NCI-H146 treated with DMSO at 0.1 percent for 48 hours (cell line): ENCODE measurements around the gene ROR2.

Experiments used
- DNase-seq: peaks from one replicate; lab custom pipeline; 2025; ENCODE audit not compliant: unreplicated experiment; lab: John Stamatoyannopoulos, UW

The ROR2 gene

DNA sequence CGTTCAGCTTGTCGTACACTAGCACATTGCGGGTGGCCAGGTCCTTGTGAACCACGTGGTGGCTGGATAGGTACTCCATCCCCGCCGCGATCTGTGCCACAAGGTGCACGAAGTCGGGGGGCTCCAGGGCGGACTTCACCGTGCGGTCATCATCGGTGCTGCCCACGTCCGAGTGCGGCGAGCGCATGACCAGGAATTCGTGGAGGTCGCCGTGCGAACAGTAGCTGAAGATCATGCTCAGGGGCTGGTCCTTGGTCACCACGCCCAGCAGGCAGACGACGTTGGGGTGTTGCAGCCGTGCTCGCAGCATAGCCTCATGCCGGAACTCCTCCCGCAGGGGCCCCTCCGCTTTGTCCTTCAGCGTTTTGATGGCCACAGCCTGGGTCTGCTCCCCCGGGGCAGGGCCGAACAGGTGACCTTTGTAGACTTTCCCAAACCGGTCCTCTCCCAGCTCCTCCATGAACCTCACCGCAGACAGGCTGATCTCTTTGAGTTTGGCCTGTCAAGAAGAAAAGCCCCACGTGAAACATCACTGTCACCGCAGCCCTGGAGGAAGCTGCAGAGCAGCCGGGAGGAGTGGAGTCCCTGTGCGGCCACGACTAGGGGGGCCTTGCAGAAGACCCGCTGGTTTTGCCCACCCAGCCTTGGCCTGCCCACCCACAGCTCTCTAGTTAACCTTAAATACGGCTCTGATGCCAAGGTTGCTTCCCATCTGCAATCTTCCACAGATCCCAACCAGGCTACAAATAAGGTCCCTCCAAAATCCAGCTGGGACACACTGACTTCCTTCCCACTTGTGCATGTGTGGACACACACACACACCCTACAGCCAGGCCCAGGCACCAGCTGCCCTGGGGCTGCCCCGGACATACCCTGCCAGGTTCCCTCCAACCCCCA is 225.2 kb downstream of the ROR2 start:
- DNase-seq, result no peak

DNA sequence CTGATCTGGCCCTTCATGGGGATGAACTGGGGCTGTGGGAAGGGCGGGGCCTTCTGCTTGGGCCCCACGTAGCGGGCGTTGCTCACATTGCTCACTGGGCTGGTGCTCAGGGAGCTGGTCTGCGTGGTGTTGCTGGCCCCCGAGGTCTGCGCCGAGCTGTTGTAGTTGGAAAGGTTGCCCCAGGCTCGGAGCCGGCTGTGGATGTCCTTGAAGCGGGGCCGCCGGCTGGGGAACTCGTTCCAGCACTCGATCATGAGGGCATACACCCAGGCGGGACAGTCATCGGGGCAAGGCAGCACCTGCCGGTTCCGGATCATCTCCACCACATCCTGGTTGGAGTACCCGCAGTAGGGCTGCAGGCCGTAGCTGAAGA is 226.0 kb downstream of the ROR2 start:
- DNase-seq, result no peak

DNA sequence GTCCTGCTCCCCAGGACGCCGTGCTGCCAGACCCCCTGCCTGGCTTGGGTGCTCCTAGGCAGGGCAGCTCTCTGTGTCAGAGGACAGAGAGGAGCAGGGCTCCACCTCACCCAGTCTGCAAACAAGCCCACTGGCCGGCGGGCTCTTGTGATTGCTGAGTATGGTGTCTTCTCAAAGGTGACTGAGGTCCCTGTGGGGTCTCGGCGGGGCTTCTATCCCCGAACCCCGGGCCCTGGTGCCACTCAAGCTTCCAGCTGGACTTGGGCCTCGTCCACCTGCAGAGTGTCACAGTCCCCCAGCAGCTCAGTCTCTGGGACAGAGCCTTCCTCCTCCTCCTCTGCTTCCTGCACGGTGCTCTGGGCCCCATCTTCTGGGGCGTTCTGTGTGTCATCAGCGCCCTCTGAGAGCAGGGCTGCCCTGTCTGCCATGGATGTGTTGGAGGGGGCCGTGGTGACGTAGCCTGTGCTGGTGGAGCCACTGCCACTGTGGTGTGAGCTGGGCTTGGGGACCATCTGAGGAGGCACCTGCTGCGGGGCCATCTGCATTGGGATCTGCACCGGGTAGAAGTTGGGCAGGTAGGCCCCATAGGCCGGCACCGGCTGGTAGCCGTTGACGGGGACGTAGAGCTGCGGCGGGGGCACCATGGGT is 226.5 kb downstream of the ROR2 start:
- no peak for DNase-seq

- no peak for DNase-seq
Measured at GRCh38 chr9:91720751-91721705, 229.0 kb downstream of the ROR2 start.

GRCh38 chr9:91720313-91720712 is 229.7 kb downstream of the ROR2 start:
- DNase-seq, result no peak

DNA sequence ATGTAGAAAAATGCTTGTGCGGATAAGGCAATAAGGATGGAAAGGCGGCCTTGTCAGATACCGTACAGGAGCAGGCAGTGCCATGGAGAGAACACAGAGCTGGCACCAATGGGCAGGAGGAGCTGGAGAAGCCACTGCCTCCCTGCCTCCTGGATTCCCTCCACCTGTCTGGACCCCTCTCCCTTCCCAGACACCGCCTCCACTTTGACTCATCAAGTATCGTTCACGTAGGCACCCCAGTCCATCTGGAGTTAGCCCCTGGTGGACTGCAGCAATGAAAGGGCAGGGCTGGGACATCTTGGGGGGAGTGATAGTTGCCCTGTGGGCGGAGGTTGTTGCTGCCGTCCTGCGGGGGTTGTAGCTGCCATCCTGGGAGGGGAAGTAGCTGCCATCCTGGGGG is 232.0 kb downstream of the ROR2 start:
- no peak for DNase-seq

DNA sequence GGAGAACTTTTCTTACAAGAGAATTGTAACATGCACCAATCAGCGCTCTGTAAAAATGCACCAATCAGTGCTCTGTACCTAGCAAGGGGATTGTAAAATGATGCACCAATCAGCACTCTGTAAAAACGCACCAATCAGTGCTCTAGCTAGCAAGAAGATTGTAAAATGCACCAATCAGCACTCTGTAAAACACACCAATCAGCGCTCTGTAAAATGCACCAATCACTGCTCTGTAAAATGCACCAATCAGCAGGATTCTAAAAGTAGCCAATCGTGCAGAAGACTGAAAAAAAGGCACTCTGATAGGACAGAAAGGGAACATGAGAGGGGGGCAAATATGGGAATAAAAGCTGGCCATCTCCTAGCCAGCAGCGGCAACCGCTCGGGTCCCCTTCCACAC is 233.2 kb downstream of the ROR2 start:
- DNase-seq, result no peak

DNA sequence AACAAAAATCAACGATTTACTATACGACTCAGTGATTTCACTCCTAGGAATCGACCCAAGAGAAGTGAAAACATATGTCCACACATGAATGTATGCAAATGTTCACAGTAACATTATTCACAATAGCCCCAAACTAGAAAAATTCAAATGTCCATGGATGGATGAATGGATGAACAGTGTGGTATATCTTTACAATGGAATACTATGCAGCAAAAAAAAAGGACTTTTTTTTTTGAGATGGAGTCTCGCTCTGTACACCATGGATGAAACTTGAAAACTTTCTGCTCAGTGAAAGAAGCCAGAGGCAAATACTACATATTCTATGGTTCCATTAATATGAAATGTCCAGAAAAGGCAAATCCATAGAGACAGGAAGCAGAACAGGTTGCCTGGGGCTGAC is 233.8 kb downstream of the ROR2 start:
- no peak for DNase-seq

- DNase-seq, result no peak
Measured at GRCh38 chr9:91714874-91715615, 235.0 kb downstream of the ROR2 start.

GRCh38 chr9:91714020-91714806 is 235.8 kb downstream of the ROR2 start:
- no peak for DNase-seq

GRCh38 chr9:91712811-91713210 is 237.2 kb downstream of the ROR2 start:
- DNase-seq, result no peak

- no peak for DNase-seq
Measured at GRCh38 chr9:91711755-91712601, 238.1 kb downstream of the ROR2 start.

DNA sequence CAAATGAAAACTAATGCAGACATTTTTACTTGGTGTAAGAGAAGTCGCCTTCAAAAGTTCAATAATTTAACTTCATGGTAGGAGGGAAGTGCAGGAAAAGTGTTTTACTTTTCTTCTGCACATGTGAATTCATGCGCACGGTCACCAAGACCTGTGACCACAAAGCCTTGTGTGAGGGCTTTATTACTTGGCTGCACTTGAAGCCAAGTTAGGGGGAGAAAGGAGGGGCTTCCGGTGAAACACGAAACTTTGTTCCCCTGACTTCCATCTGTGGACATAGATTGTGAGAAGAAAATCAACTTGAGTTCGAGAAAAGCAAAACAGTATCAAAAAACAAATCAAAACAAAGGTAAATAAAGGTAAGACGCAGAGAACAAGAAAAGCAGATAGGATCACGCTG is 239.9 kb downstream of the ROR2 start:
- DNase-seq, result no peak

GRCh38 chr9:91705386-91705785 is 244.6 kb downstream of the ROR2 start:
- DNase-seq, result no peak

- DNase-seq, result no peak
Measured at GRCh38 chr9:91700475-91700874, 249.6 kb downstream of the ROR2 start.

DNA sequence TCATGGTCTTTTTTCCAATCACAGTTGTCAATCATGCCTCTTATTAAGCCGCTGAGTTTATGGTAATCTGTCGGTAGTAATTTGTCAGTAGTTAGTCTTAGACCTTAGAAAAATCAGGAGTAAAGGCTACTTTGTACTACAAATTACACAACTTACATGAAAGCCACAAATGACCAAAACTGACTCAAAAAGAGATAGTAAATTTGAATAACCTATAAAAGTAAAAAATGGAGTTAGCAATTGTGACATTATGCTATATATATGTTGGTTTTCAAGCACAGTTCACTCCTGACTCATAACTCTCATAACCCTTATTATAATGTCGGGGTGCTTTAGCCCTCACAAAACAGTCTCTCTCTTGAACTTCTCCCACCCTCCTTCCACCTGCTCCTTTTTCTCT is 251.8 kb downstream of the ROR2 start:
- DNase-seq, result no peak

GRCh38 chr9:91697201-91697600 is 252.8 kb downstream of the ROR2 start:
- DNase-seq, result no peak

DNA sequence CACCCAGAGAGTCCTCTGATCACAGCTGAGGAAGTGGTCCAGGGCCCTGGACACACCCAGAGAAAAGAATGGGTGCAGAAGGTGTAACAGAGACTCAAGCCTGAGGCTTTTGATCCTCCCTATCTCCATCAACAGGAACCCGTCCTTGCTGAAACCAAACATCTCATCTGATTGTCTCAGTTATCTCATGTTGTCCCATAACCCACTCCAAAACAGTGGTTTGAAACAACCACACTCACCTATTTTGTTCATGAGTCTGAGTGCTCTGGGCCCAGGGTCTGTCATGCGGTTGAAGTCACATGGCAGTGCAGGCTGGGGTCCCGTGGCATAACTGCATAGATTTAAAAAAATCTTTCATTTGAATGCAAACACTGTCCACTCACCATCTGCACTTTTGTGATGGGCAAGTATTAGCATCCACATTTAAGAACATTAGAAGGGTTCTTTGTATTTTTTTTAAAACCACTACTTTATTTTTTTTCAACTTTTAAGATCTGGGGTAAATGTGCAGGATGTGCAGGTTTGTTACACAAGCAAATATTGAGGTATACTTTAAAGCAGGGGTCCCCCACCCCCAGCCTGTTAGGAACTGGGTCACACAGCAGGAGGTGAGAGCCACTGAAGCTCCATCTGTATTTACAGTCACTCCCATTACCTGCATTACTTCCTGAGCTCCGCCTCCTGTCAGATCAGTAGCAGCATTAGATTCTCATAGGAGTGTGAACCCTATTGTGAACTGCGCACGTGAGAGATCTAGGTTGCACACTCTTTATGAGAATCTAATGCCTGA is 255.8 kb downstream of the ROR2 start:
- DNase-seq, result no peak
